SJSA1 (cell line): ENCODE results near the gene CCNK. TPM values are rescaled to one million over a fixed set of nuclear protein-coding genes. Genes with fewer than 3 reads are reported as not detected.

Experiments
- DNase-seq, 2 experiments: peaks; one replicate each; pipeline ENCODE4 v3.0.0-alpha.2; 2015 to 2020; ENCODE audit warnings: low spot score in 2 of 2, low read depth in 1 of 2
- H3K27ac ChIP-seq: fragments of 250-450 bp; sonication (Bioruptor Pico); 2 replicates; pipeline ENCODE4 v1.5.1; 2020; ENCODE audit warnings: mild to moderate bottlenecking, moderate library complexity
- H3K27me3 ChIP-seq: fragments of 250-450 bp; sonication (Bioruptor Pico); replicated peaks from 2 replicates; pipeline ENCODE4 v1.5.1; 2020; ENCODE audit warnings: mild to moderate bottlenecking, moderate library complexity
- H3K36me3 ChIP-seq: fragments of 250-450 bp; sonication (Bioruptor Pico); 2 replicates; pipeline ENCODE4 v1.5.1; 2020; ENCODE audit warnings: mild to moderate bottlenecking
- H3K4me1 ChIP-seq: fragments of 250-450 bp; sonication (Bioruptor Pico); replicated peaks from 2 replicates; pipeline ENCODE4 v1.6.1; 2021; ENCODE audit warnings: mild to moderate bottlenecking
- H3K4me3 ChIP-seq: fragments of 250-450 bp; sonication (Bioruptor Pico); 2 replicates; pipeline ENCODE4 v1.5.1; 2020; ENCODE audit warnings: mild to moderate bottlenecking
- H3K9me3 ChIP-seq: fragments of 250-450 bp; sonication (Bioruptor Pico); replicated peaks from 2 replicates; pipeline ENCODE4 v1.5.1; 2020; ENCODE audit warnings: mild to moderate bottlenecking
- total RNA-seq: library from RNA; depleted of rRNA; stranded (reverse); fragments of >200 nt; shearing (Covaris generic); gene quantifications from 2 replicates; pipeline ENCODE4 v1.2.3, GENCODE V29; 2014

Gene CCNK
- total RNA-seq, 1 experiment from 2014 or later, result 12.1 TPM

DNA sequence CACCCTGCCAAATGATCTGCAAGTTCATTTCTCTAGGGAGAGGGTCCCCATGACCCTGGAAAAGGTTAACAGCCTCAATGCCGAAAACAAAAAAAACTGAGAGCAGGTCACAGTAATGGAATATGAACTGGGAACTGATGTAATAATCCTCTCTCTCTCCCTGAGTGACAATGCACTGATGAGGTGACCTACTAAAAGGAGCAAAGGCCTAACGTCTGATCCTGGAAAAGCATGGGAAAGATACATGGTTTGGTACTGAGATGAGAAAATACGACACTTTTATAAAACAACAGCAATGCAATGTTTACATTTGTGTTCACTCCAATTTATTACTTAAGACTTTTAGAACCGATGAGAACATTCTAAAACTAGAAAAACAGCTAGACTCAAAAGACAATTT, 28.2 kb upstream of the CCNK start:
- Histone ChIP-seq H3K27ac (no peak overlapping the region), H3K27me3 (no peaks in the 10 kb centered on the region), H3K4me1 (no peaks in the 10 kb centered on the region), H3K4me3 (no peak overlapping the region), H3K9me3 (no peaks in the 10 kb centered on the region), H3K36me3 (peaks cover 54% of the 10 kb centered on the region)
- DNase-seq, result no peak

DNA sequence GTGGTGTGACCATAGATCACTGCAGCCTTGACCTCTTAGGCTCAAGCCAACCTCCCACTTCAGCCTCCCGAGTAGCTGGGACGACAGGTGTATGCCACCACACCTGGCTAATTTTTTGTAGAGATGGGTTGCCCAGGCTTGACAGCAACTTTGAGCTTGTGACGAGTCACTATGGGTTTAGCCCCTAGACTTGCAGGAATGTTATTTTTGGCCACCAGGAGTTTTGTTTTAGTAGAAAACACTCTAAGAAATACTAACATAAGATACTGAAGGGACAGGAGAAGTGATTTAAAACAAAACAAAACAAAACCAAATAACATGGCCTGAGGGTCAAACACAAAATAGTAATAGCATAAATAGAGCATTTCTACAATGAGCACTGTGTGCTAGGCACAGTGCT, 27.0 kb upstream of the CCNK start:
- H3K27me3 ChIP-seq, result no peaks in the 10 kb centered on the region

DNA sequence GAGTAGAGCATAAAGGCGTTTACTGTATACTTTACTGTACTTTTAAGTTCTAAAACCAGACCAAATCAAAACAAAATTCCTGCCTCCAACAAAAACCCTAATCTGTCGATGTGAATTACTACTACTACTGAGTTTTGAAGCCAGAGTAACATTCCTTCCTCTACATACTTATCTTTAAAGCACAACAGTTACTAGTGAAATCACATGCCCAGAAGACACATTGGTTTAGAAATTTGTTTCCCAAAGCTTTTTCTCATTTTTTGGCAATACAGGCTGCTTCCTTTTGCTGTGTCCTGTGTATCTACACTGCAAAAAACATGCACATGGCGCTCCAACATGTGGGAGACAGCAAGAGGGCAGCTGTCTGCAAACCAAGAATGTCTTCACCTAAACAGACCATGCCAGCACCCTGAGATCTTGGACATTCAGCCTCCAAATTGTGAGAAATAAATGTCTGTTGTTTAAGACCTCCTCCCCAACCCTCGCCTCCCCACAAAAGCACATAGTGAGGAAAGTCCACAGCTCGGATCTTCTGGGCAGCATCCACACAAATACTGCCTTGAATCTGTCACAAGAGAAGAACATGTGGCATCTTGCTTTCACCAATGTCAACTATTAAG, 21.6 kb upstream of the CCNK start:
- Histone ChIP-seq H3K27ac (no peak overlapping the region), H3K9me3 (no peaks in the 10 kb centered on the region), H3K4me3 (no peak overlapping the region), H3K4me1 (no peaks in the 10 kb centered on the region), H3K36me3 (peaks cover 52% of the 10 kb centered on the region), H3K27me3 (no peaks in the 10 kb centered on the region)
- DNase-seq, result no peak

More for the DNA sequence above, 27.0 kb upstream of the CCNK start:
- DNase-seq, result no peak
- no peaks in the 10 kb centered on the region for H3K9me3 ChIP-seq
- H3K27ac ChIP-seq, result no peak overlapping the region
- H3K4me1 ChIP-seq, result no peaks in the 10 kb centered on the region
- H3K4me3 ChIP-seq, result no peak overlapping the region
- peaks cover 52% of the 10 kb centered on the region for H3K36me3 ChIP-seq

DNA sequence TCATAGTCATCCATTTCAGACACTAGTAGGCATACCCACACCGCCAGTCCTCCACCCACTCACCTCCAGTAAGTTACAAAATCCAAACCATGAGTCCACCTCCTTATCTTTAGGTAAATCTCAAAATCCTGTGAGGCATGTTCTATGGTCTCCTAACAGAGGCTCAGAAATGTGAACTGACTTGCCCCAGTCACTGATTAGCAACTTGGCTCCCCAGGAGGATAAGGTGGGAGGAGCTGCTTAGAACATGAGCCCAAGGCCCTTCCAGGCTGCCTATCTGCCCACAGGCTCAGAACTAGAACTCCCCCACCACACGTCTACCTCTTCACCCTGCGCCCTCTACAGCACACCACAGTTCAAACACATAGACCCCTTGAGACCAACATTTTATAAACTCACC, 20.4 kb upstream of the CCNK start:
- H3K27me3 ChIP-seq, result no peaks in the 10 kb centered on the region
- DNase-seq, result no peak
- H3K27ac ChIP-seq, result no peak overlapping the region

DNA sequence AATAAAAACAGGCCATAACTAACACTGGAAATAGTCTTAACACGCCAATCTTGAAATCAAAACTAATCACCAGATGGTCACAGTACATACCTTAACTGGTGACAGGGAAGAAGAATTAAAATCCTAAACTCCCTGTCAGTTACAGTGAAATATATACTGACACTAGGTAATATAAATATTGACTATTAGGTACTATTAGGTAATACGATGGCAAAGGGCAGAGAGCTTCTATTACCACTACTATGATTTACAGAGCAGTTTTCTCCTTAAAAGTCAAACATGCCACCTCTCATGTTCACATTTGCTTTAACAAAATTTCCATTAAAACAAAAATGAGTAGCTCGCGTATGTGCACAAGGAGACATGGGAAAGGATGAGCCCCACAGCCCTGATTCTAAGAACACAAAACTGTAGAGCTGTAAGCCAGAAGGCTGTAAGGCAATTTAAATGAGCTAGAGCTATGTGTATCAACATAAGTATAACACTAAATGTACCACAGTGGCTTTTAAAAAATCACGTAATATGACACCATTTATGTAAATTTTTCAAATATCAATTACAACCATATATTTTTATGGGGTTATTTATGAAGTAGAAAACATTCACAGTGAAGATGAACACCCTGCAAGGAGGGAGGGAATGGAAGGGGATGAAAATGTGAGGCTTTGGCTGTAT, 19.7 kb upstream of the CCNK start:
- Histone ChIP-seq H3K36me3 (peaks cover 44% of the 10 kb centered on the region), H3K4me1 (no peaks in the 10 kb centered on the region), H3K27ac (no peak overlapping the region), H3K9me3 (no peaks in the 10 kb centered on the region), H3K27me3 (no peaks in the 10 kb centered on the region), H3K4me3 (no peak overlapping the region)
- DNase-seq, result no peak

More for the DNA sequence above, 20.4 kb upstream of the CCNK start:
- Histone ChIP-seq H3K4me3 (no peak overlapping the region), H3K4me1 (no peaks in the 10 kb centered on the region), H3K9me3 (no peaks in the 10 kb centered on the region), H3K36me3 (peaks cover 49% of the 10 kb centered on the region)

DNA sequence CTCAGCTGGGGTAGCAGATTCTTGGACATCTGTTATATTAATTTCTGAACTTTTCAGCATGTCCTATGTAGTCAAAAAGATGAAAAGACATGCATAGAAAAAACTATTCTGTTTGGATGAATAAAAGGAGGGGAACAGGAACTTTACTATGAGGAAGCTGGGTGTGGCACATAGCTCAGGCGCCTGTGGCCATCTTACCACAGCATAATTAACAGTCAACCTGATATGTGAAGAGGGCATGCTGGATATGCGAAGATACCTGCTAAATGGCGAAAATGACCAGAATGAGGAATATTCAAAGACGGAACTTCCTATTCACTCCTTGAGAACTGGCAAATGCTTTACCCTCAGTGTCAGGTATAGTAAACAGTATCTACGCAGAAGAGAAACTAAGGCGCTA, 19.0 kb upstream of the CCNK start:
- no peaks in the 10 kb centered on the region for H3K27me3 ChIP-seq
- H3K27ac ChIP-seq, result no peak overlapping the region
- peaks cover 37% of the 10 kb centered on the region for H3K36me3 ChIP-seq
- DNase-seq, result no peak
- H3K4me1 ChIP-seq, result no peaks in the 10 kb centered on the region
- H3K4me3 ChIP-seq, result no peak overlapping the region
- no peaks in the 10 kb centered on the region for H3K9me3 ChIP-seq

DNA sequence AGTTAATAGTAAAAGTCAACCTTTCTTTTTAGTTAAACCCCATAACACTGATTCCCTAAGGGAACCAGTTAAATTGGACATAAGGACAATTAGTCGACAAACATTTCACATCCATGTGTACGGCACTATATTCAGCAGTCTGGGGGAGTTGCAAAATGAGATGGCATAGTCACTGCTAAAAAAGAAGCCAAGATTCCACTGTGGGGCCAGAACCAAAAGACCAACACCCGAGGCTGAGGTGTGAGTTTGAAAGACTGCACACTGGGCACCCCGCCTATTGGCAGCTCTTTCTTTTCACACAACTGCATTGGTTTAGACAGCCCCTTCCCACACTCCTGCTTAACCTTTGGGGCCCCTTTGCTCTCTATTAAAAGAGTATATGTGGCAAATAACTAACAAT, 17.2 kb upstream of the CCNK start:
- Histone ChIP-seq H3K27me3 (no peaks in the 10 kb centered on the region), H3K27ac (no peak overlapping the region), H3K4me3 (no peak overlapping the region), H3K36me3 (peaks cover 29% of the 10 kb centered on the region), H3K4me1 (no peaks in the 10 kb centered on the region), H3K9me3 (no peaks in the 10 kb centered on the region)
- DNase-seq, result no peak

DNA sequence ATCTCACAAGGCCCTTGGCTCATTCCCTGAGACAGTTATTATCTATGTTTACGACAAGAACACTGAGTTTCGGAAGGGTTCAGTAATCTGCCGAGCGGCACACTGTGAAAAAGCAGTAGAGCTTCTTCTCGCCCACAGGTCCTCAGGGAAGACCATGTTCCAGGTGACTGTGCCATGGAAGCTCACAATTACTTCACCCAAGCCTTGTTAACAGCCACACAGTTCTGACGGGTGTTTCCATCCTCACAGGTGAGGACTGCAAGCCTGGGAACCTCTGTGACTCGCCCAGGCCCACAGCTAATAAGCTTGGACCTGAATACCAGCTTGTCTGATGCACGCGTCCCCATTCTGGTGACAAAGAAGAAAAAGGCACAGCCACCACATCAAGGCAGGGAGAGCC, 15.9 kb upstream of the CCNK start:
- Histone ChIP-seq H3K4me3 (no peak overlapping the region), H3K36me3 (peaks cover 28% of the 10 kb centered on the region), H3K27me3 (no peaks in the 10 kb centered on the region), H3K9me3 (no peaks in the 10 kb centered on the region), H3K4me1 (no peaks in the 10 kb centered on the region), H3K27ac (no peak overlapping the region)
- no peak for DNase-seq

DNA sequence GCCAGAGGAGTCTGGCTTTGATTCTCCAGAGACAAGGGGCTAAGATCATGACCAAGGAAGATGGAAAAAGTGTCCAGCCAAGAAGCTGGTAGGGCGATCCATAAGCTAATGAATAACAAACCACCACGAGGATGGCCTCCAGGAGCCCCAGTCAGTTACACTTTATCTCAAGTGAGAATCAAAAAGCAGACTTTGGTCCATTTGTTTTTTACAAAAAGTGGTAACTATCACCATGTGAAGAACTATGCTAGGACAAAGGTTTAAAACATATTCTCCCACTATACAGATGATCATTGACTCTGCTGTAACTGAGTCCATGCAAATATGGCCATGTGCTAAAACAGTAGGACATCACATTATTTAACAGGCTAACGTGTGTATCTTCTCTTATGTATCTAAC, 14.5 kb upstream of the CCNK start:
- Histone ChIP-seq H3K4me3 (no peak overlapping the region), H3K4me1 (no peaks in the 10 kb centered on the region), H3K27ac (no peak overlapping the region), H3K9me3 (no peaks in the 10 kb centered on the region), H3K36me3 (peaks cover 24% of the 10 kb centered on the region), H3K27me3 (no peaks in the 10 kb centered on the region)
- DNase-seq, result no peak

DNA sequence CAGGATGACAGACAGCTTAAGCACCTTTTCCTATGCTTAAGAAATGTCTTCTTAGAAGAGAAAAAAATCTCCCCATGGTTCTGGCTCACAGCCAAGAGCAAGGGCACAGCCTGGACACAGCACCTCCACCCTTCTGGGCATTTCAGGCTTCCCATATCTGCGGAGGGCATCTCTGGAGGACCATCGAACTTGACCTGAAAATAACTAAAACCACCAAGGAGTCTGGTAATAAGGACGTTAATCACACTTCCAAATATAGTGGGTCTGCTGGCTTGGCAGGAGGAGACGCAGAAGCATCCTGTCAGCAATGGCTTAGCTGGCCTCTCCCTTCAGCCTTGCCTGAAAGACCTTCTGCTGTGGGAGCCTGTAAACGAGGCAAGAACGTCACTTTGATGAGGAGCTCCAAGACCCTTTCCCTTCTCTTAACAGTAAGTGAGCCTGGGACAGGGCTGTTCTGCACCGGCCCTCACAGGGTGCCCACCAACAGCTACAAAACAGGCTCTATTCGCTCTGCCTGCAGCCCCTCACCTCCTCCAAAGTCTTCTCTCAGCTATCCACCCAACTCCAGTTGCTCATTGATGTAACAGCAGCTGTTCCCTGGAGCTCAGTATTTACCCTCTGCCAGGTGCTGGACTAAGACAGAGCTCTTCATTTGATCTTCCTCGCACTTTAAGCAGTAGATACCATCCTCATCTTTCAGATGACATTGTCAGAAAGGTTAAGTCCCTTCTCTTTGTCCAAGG, 13.7 kb upstream of the CCNK start:
- Histone ChIP-seq H3K27ac (no peak overlapping the region), H3K4me1 (no peaks in the 10 kb centered on the region), H3K36me3 (peaks cover 16% of the 10 kb centered on the region), H3K27me3 (no peaks in the 10 kb centered on the region), H3K9me3 (no peaks in the 10 kb centered on the region), H3K4me3 (no peak overlapping the region)
- DNase-seq, result no peak

DNA sequence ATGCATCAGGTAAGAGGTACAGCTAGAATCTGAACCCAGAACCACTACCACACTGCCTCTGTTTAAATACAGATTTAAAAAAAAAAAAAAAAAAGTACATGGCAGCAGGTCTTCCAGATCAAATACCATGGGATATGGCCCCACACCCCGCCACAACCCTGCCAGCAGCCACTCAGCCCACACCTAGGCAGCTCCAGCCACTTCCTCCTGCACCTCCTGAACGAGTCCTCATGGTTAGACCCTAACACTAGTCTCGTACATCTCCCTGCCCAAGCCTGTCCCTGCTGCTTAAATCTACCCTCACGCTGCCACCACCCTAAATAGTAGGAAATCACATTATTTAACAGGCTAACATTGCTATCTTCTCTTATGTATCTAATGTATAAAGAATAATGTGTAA, 13.1 kb upstream of the CCNK start:
- DNase-seq, result no peak
- Histone ChIP-seq H3K4me3 (no peak overlapping the region), H3K27me3 (no peaks in the 10 kb centered on the region), H3K4me1 (peaks cover 3% of the 10 kb centered on the region), H3K9me3 (no peaks in the 10 kb centered on the region), H3K36me3 (peaks cover 11% of the 10 kb centered on the region), H3K27ac (no peak overlapping the region)

DNA sequence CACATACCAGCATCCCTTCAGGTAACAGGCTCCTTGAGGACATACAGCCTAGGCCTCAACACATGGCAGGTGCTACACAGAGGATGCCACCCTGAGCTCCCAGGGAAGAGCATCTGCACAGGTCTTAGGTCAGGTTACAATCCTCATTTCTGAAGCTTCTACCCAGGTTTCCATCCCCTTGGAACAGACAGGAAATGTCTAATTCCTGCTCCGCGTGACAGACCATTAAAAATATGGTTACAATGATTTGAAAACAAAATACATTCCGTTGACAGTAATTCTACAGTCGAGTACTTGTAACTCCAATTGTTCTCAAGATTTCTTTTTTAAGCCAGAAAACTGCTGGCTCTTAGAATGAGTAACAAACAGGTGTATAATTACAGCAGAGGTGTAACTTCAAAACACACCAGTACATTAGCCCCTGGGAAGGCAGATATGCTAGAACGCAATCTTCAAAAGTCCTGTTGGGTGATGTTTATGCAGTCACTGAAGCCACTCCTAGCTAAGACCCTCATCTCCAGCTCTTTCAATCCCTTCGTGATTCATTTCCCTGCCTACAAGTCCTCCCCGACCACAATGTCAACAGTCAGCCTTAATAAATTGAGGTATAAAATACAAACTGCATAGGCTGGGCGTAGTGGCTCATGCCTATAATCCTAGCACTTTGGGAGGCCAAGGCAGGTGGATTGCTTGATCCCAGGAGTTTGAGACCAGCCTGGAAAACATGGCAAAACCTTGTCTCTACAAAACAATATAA, 12.2 kb upstream of the CCNK start:
- Histone ChIP-seq H3K36me3 (peaks cover 7% of the 10 kb centered on the region), H3K4me3 (no peak overlapping the region), H3K27ac (no peak overlapping the region), H3K27me3 (no peaks in the 10 kb centered on the region), H3K4me1 (peaks cover 9% of the 10 kb centered on the region), H3K9me3 (no peaks in the 10 kb centered on the region)
- no peak for DNase-seq

DNA sequence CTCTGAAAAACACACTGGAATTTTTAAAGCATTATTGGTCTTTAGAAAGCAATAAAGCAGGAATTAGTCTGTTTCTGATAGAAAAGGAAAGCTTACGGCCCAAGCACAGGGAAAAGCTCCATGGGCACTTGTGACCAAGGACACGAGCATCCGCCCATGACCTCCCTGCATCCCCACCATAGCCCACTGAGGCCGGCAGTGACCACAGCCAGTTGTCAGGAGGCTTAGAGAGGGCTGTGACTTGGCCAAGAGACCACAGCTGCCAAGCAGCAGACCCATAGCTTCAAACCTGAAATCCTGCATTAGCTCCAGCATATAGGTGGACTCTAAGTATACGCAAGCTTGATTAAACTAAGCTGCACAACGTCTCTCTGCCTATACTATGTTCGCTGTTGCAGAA, 9.5 kb upstream of the CCNK start:
- Histone ChIP-seq H3K9me3 (no peaks in the 10 kb centered on the region), H3K4me3 (no peak overlapping the region), H3K27me3 (no peaks in the 10 kb centered on the region), H3K4me1 (peaks cover 9% of the 10 kb centered on the region), H3K36me3 (no peaks in the 10 kb centered on the region), H3K27ac (no peak overlapping the region)
- DNase-seq, result no peak

DNA sequence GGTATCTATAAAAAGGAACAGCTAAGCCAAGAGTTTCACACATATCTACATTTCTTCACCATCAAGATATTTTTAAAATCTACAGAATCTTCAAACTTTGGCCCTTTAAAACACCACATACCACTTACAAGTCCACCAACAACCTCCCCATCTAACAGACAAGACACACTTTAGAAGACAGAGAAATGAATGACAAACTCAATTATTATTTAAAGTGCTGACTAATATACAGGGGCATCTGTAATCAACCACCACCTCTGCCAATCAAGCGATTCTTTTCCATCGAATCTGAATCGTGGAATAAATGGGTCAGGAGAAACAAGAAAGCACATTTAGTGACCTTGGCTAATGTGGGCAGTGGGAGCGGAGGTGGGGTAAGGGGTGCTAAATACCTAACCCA, 8.3 kb upstream of the CCNK start:
- Histone ChIP-seq H3K9me3 (no peaks in the 10 kb centered on the region), H3K27ac (no peak overlapping the region), H3K4me1 (peaks cover 9% of the 10 kb centered on the region), H3K4me3 (no peak overlapping the region), H3K27me3 (no peaks in the 10 kb centered on the region), H3K36me3 (no peaks in the 10 kb centered on the region)
- DNase-seq, result no peak
